HG03521 (cell line): ENCODE data around the gene PPFIA2.

Source experiments
- ATAC-seq: cut with Tn5 transposase; IDR thresholded peaks from one replicate; pipeline ENCODE4 v1.9.1; 2021; ENCODE audit warnings: mild to moderate bottlenecking, moderate library complexity; ENCODE audit not compliant: unreplicated experiment

Gene PPFIA2

GRCh38 chr12:81759190-81760051 lies at the start of gene PPFIA2:
PPFIA2 (minus strand) TSS chr12:81759350.
- ATAC-seq: no peak

GRCh38 chr12:81800298-81801148 lies 41.4 kb upstream of the PPFIA2 start:
- ATAC-seq: no peak

GRCh38 chr12:81798294-81798693 lies 39.1 kb upstream of the PPFIA2 start:
- no peak for ATAC-seq

GRCh38 chr12:81797100-81797499 lies 38.0 kb upstream of the PPFIA2 start:
- ATAC-seq: peak; percentile 43

- ATAC-seq: no peak
These were observed 33.5 kb upstream of the PPFIA2 start for GRCh38 chr12:81792666-81793065.

- no peak for ATAC-seq
These were observed 20.1 kb upstream of the PPFIA2 start for GRCh38 chr12:81779216-81779615.

- no peak for ATAC-seq
These were observed 19.6 kb upstream of the PPFIA2 start for GRCh38 chr12:81778719-81779118.

GRCh38 chr12:81758421-81759189 lies 545 bp downstream of the PPFIA2 start:
- ATAC-seq: no peak

- no peak for ATAC-seq
These were observed 1.3 kb downstream of the PPFIA2 start for GRCh38 chr12:81757731-81758365.

- no peak for ATAC-seq
These were observed 29.4 kb downstream of the PPFIA2 start for GRCh38 chr12:81729781-81730180.

GRCh38 chr12:81727391-81727790 lies 31.8 kb downstream of the PPFIA2 start:
- no peak for ATAC-seq

- no peak for ATAC-seq
These were observed 32.5 kb downstream of the PPFIA2 start for GRCh38 chr12:81726634-81727033.

GRCh38 chr12:81723361-81723760 lies 35.8 kb downstream of the PPFIA2 start:
- ATAC-seq: no peak

GRCh38 chr12:81722004-81722403 lies 37.1 kb downstream of the PPFIA2 start:
- ATAC-seq: no peak

GRCh38 chr12:81718616-81719015 lies 40.5 kb downstream of the PPFIA2 start:
- ATAC-seq: no peak

- no peak for ATAC-seq
These were observed 46.6 kb downstream of the PPFIA2 start for GRCh38 chr12:81712536-81712935.

GRCh38 chr12:81705586-81705985 lies 53.6 kb downstream of the PPFIA2 start:
- ATAC-seq: no peak

GRCh38 chr12:81699551-81699950 lies 59.6 kb downstream of the PPFIA2 start:
- no peak for ATAC-seq

GRCh38 chr12:81692008-81692407 lies 67.1 kb downstream of the PPFIA2 start:
- ATAC-seq: no peak

GRCh38 chr12:81683881-81684280 lies 75.3 kb downstream of the PPFIA2 start:
- no peak for ATAC-seq

GRCh38 chr12:81679614-81680013 lies 79.5 kb downstream of the PPFIA2 start:
- ATAC-seq: no peak
